HUES64 (cell line): ENCODE measurements around the gene CNN2.

Experiments
- H3K27ac ChIP-seq: 2 replicates; pipeline ENCODE4 v1.7.0; 2013; ENCODE audit warnings: low read depth, low read length, inconsistent platforms
- H3K27me3 ChIP-seq: 2 replicates; pipeline ENCODE4 v1.6.1; 2013; ENCODE audit warnings: mild to moderate bottlenecking, low read length; ENCODE audit not compliant: insufficient read depth
- H3K36me3 ChIP-seq: 2 replicates; pipeline ENCODE4 v1.6.1; 2013; ENCODE audit warnings: mild to moderate bottlenecking, low read length; ENCODE audit not compliant: insufficient read depth
- H3K4me1 ChIP-seq: 2 replicates; pipeline ENCODE4 v1.6.1; 2013; ENCODE audit warnings: mild to moderate bottlenecking, low read length, moderate library complexity; ENCODE audit not compliant: insufficient read depth
- H3K4me3 ChIP-seq: 2 replicates; pipeline ENCODE4 v1.5.1; 2013; ENCODE audit warnings: mild to moderate bottlenecking, low read length, moderate library complexity
- H3K9ac ChIP-seq: 2 replicates; pipeline ENCODE4 v1.6.1; 2013; ENCODE audit warnings: mild to moderate bottlenecking, low read depth, low read length
- H3K9me3 ChIP-seq: 2 replicates; pipeline ENCODE4 v1.6.1; 2013; ENCODE audit warnings: low read depth, low read length; ENCODE audit not compliant: insufficient read depth
- WGBS: fragments of 150-250, 120-280 bp; methylation state at CpG from one replicate; pipeline ENCODE4 v1.1.7; 2013; ENCODE audit warnings: missing lambda C conversion rate; 5-methylcytosine and 5-hydroxymethylcytosine counted together

CNN2 gene

DNA sequence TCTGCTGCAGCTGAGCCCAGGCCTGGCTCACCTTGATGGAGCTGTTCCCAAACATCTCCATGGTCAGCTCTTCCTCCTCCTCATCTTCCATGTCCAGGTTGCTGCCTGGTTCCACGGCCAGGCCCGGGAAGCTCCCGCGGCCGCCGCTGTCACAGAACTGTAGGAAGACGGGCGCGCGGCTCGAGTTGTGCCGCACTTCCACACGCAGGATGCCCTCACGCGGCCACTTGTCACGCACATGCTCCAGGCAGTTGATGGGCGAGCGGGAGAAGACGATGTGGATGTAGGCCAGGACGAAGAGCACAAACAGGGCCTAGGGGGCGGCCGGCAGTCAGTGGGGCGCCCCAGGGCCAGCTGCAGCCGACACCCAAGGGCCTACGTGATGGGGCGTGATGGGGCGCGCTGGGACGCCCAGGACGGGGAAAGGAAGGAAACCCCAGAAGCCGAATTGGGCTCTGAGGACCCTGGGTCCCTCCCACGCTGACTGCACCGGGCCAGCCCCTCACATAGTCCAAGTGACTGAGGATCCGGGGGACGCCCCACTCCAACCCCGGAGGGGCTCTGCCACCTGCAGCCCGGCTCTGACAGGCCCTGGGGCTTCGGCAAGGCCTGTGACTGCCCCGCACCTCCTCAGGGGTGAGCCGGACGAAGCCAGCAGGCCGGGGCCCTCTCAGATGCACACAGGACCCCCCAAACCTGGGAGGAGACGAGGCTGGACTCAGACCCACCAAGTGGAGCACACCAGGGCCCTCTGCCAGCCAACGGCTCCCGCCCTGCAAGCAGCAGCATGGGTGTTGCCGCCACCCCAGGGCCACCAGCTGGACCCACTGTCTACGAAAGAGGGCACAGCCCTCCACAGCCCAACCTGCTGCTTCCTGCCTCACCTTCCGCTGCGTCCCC is 12.0 kb upstream of the CNN2 start:
- H3K9ac ChIP-seq: no peak overlapping the region
- peaks cover 14% of the 10 kb centered on the region; the same call in 1 of the 2 replicates for H3K4me1 ChIP-seq
- peaks cover 43% of the 10 kb centered on the region for H3K36me3 ChIP-seq
- no peaks in the 10 kb centered on the region for H3K27me3 ChIP-seq
- H3K27ac ChIP-seq: no peak overlapping the region
- no peaks in the 10 kb centered on the region for H3K9me3 ChIP-seq
- H3K4me3 ChIP-seq: no peak overlapping the region
- WGBS: 94% methylated on average over 49 of the region's 49 CpGs

- Histone ChIP-seq H3K4me3 (no peak overlapping the region), H3K36me3 (peaks cover 39% of the 10 kb centered on the region), H3K9ac (peak overlapping the region; percentile 44; the same call in 1 of the 2 replicates), H3K27ac (no peak overlapping the region), H3K27me3 (no peaks in the 10 kb centered on the region), H3K4me1 (peaks cover 14% of the 10 kb centered on the region; the same call in 1 of the 2 replicates), H3K9me3 (no peaks in the 10 kb centered on the region)
- 94% methylated on average over 29 of the region's 29 CpGs for WGBS
These were observed 11.2 kb upstream of the CNN2 start for GRCh38 chr19:1015061-1015781.

GRCh38 chr19:1015782-1016646 is 10.4 kb upstream of the CNN2 start:
- H3K27ac ChIP-seq: peak overlapping the region; percentile 68
- no peaks in the 10 kb centered on the region for H3K27me3 ChIP-seq
- 55% methylated on average over 31 of the region's 31 CpGs for WGBS
- no peak overlapping the region for H3K4me3 ChIP-seq
- H3K9ac ChIP-seq: peak overlapping the region; percentile 44; the same call in 1 of the 2 replicates
- no peaks in the 10 kb centered on the region for H3K9me3 ChIP-seq
- H3K36me3 ChIP-seq: peaks cover 33% of the 10 kb centered on the region
- peaks cover 14% of the 10 kb centered on the region; the same call in 1 of the 2 replicates for H3K4me1 ChIP-seq

DNA sequence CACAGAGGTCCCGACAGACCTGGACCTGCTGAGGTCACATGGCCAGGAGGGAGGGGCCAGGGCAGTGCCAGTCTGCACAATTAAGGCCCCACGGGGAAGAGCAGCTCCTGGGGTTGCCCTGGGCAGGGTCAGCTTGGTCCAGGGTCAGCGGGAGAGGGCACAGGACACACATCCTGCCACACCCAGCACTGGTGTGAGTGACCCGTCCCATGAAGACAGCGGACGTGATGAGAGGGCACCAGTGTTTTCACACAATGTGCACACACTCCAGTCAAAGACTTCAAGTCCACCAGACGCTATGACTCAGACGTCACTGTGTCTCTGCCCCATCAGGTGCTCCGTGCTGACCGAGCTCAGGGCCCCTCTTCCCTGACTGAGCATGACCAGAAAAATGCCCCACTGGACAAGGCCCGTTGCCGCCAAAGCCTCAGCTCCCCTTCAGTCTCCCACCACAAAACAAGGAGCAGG is 9.7 kb upstream of the CNN2 start:
- H3K4me1 ChIP-seq: peaks cover 14% of the 10 kb centered on the region; the same call in 1 of the 2 replicates
- H3K9ac ChIP-seq: no peak overlapping the region

GRCh38 chr19:1017115-1017905 is 9.1 kb upstream of the CNN2 start:
- Histone ChIP-seq H3K9me3 (no peaks in the 10 kb centered on the region), H3K36me3 (peaks cover 26% of the 10 kb centered on the region), H3K4me1 (peaks cover 14% of the 10 kb centered on the region; the same call in 1 of the 2 replicates), H3K27ac (0 out of 2 replicates have a peak overlapping the region, but pooled peaks have one; percentile 64), H3K4me3 (no peak overlapping the region), H3K9ac (no peak overlapping the region; the same call in 1 of the 2 replicates), H3K27me3 (no peaks in the 10 kb centered on the region)
- WGBS: 85% methylated on average over 24 of the region's 24 CpGs

More for the DNA sequence above, 9.7 kb upstream of the CNN2 start:
- Histone ChIP-seq H3K36me3 (peaks cover 31% of the 10 kb centered on the region), H3K9me3 (no peaks in the 10 kb centered on the region), H3K27me3 (no peaks in the 10 kb centered on the region), H3K4me3 (no peak overlapping the region), H3K27ac (peak overlapping the region; percentile 64; the same call in 1 of the 2 replicates)
- 74% methylated on average over 12 of the region's 12 CpGs for WGBS

DNA sequence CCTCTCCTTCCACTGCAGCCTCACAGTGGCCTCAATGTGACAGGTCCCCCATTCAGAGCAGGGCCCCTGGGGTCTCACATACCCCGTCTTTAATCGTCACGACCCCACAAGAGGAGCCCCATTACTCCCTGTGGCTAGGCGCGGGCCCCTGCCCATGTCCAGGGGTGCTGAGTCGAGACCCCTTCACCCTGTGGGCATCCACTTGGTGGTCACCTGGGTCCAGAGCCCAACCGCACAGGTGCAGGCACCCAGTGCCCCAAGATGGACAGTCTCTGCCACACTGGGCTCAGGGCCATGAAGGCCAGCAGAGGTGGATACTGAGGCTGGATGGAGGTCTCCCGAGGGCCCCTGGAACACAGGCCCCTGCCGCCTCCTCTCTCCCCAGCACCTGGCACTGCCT is 8.5 kb upstream of the CNN2 start:
- H3K9ac ChIP-seq: no peak overlapping the region; the same call in 1 of the 2 replicates
- peaks cover 14% of the 10 kb centered on the region; the same call in 1 of the 2 replicates for H3K4me1 ChIP-seq

GRCh38 chr19:1018393-1018792 is 8.0 kb upstream of the CNN2 start:
- Histone ChIP-seq H3K27ac (0 out of 2 replicates have a peak overlapping the region, but pooled peaks have one; percentile 8), H3K9ac (no peak overlapping the region), H3K4me3 (no peak overlapping the region), H3K27me3 (no peaks in the 10 kb centered on the region), H3K36me3 (peaks cover 18% of the 10 kb centered on the region), H3K4me1 (peaks cover 14% of the 10 kb centered on the region; the same call in 1 of the 2 replicates), H3K9me3 (no peaks in the 10 kb centered on the region)
- WGBS: 95% methylated on average over 5 of the region's 5 CpGs

More for the DNA sequence above, 8.5 kb upstream of the CNN2 start:
- peaks cover 23% of the 10 kb centered on the region for H3K36me3 ChIP-seq
- H3K9me3 ChIP-seq: no peaks in the 10 kb centered on the region
- no peak overlapping the region for H3K27ac ChIP-seq
- no peak overlapping the region for H3K4me3 ChIP-seq
- 95% methylated on average over 9 of the region's 9 CpGs for WGBS
- no peaks in the 10 kb centered on the region for H3K27me3 ChIP-seq

DNA sequence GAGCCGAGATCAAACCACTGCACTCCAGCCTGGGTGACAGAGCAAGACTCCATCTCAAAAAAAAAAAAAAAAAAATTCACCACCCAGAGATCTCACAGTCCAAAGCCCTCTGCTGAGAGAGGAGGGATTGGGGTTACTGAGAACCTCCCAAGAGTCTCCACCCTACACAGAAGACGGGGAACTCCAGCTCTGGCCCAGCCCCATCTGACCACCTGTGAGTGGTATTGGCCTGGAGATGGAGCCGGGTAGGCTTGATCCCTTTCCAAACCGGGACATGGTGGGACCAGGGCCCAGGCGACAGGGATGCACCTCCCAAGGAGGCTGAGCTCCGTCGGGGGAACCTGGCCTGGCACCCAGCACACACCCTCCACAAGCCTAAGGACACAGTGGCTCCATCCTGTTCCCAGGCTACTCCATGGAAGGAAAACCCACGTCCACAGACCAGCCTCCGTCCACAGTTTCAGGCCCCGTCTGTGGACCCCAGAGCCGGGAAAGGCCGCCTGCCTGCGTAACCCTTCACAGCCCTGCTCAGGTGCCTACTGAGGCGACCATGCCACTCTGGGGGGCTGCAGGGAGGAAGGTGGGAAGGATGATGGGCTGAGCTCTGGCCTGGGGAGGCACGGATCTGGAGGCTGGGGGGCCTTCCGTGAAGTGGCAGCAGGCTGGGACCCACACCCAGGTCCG is 7.3 kb upstream of the CNN2 start:
- no peak overlapping the region for H3K27ac ChIP-seq
- WGBS: 91% methylated on average over 16 of the region's 17 CpGs
- H3K4me3 ChIP-seq: peak overlapping the region; percentile 85
- no peaks in the 10 kb centered on the region for H3K27me3 ChIP-seq
- H3K36me3 ChIP-seq: peaks cover 12% of the 10 kb centered on the region
- H3K9me3 ChIP-seq: no peaks in the 10 kb centered on the region
- peaks cover 14% of the 10 kb centered on the region; the same call in 1 of the 2 replicates for H3K4me1 ChIP-seq
- H3K9ac ChIP-seq: peak overlapping the region; percentile 80

DNA sequence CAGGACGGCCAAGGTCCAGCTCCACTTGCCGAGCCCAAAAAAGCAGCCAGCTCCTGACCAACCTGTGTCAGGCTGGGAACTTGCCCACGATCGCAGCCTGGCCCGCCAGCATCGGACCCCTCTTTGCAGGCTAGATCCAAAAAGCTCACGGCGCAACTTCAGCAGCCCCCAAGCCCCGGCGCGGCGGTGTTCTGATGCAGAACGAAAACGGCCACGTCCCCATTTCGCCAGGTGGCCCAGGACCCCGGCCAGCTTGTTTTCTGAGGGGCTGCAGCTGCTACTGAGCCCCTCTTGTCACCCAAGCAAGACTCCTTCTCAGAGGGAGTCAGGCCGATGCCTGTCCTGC is 6.8 kb upstream of the CNN2 start:
- H3K4me1 ChIP-seq: peaks cover 14% of the 10 kb centered on the region; the same call in 1 of the 2 replicates
- peaks cover 8% of the 10 kb centered on the region; the same call in 1 of the 2 replicates for H3K36me3 ChIP-seq
- 85% methylated on average over 18 of the region's 18 CpGs for WGBS

More for the DNA sequence above, 6.8 kb upstream of the CNN2 start:
- H3K9ac ChIP-seq: peak overlapping the region; percentile 80
- no peaks in the 10 kb centered on the region for H3K9me3 ChIP-seq
- 0 out of 2 replicates have a peak overlapping the region, but pooled peaks have one; percentile 41 for H3K27ac ChIP-seq
- no peaks in the 10 kb centered on the region for H3K27me3 ChIP-seq
- peak overlapping the region; percentile 85 for H3K4me3 ChIP-seq
